ENCODE data around the gene ZCCHC24. TPM values are rescaled to one million over a fixed set of nuclear protein-coding genes. Genes with fewer than 3 reads are reported as not detected.

ZCCHC24 gene
- total and polyA plus RNA-seq, 8 donors, result 9.7 to 60.3 (median 34.3) TPM

DNA sequence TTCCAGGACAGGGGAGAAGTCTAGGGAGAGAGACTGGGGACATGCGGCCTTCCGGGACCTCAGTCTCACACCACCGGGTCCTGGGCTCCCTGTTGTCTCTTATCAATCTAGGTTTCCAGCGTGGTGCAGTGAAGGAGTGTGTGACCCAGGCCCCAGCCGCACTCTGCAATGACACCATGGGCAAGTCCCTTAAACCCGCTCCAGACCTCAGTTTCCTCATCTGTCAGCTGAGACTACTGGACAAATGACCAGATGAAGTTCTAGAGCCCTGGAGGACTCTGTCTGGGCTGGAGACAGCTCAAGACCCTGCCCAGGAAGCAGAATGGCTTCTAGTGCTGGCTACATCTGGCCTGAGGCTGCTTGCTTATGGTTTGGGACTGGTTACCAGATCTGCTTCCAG is 46.8 kb upstream of the ZCCHC24 start:
- Histone ChIP-seq H3K9me3 (no peaks in the 10 kb centered on the region), H3K27me3 (peaks cover 0 to 4% (median 0%) of the 10 kb centered on the region in 3 donors), H3K4me1 (peaks cover 0 to 33% (median 20%) of the 10 kb centered on the region in 4 donors), H3K36me3 (no peaks in the 10 kb centered on the region), H3K27ac (no peak overlapping the region), H3K4me3 (no peak overlapping the region)
- WGBS, 5 donors, result 90 to 96% (median 95%) methylated on average over 6 of the region's 6 CpGs
- intact Hi-C loops (cut with DNase I; ENCODE audit: low total_unique reads), result no loop called here
- TF ChIP-seq POLR2AphosphoS5 (IDR thresholded peaks at IDR 0.05), result no peak
- no peak for TF ChIP-seq POLR2A (IDR thresholded peaks at IDR 0.05)
- TF ChIP-seq CTCF (IDR thresholded peaks at IDR 0.05), result no peak
- no peak for TF ChIP-seq EP300 (IDR thresholded peaks at IDR 0.05)
- DNase-seq, result no peak

DNA sequence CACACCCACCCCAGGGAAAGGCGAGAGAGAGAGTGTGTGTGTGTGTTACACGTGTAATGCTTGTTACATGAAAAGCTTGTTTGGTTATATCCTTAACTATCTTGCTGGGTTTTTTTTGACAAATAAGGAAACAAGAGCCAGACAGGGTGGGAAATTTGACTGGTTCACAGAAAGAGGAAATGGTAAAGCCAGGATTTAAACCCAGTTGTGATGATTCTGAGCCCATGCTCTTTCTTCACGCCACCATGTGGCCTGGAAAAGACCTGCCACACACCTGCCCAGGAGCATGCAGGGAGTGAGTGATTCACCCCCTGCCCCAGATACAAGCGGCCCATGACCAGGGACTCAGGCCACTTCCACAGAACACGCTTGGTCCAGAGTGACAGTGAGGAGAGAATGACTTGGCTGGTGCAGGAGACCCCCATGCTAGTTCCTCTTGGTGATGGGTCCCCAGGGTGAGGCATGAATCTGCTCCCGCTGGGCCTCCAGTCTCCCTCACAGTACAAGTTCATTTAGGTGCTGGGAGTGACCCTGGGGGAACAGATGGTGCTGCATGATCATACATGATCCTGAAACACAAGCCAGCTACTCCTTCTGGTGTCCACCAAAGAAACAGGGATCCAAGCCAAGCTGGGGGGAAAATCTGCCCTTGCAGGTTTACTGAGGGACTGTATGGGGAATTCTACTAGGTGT is 45.9 kb upstream of the ZCCHC24 start:
- peak overlapping the region in 2 of 5 donors; percentile 16 to 79 for H3K27ac ChIP-seq
- 70 to 79% (median 76%) methylated on average over 6 of the region's 6 CpGs for WGBS, 5 donors
- peaks cover 0 to 34% (median 21%) of the 10 kb centered on the region in 4 donors for H3K4me1 ChIP-seq
- DNase-seq, result peak in 1 of 2 donors; percentile 64
- H3K4me3 ChIP-seq, result no peak overlapping the region
- H3K36me3 ChIP-seq, result no peaks in the 10 kb centered on the region
- H3K27me3 ChIP-seq, result no peaks in the 10 kb centered on the region
- intact Hi-C loops (cut with DNase I; ENCODE audit: low total_unique reads), result no loop called here
- TF ChIP-seq EP300 (IDR thresholded peaks at IDR 0.05) (no peak), CTCF (IDR thresholded peaks at IDR 0.05) (no peak), POLR2AphosphoS5 (IDR thresholded peaks at IDR 0.05) (no peak), POLR2A (IDR thresholded peaks at IDR 0.05) (no peak)
- H3K9me3 ChIP-seq, result no peaks in the 10 kb centered on the region

GRCh38 chr10:79490400-79491142 is 45.1 kb upstream of the ZCCHC24 start:
- Histone ChIP-seq H3K4me1 (peaks cover 0 to 34% (median 21%) of the 10 kb centered on the region in 4 donors), H3K36me3 (no peaks in the 10 kb centered on the region), H3K4me3 (no peak overlapping the region), H3K27ac (peak overlapping the region in 4 of 5 donors; percentile 9 to 79 (median 30)), H3K27me3 (no peaks in the 10 kb centered on the region), H3K9me3 (no peaks in the 10 kb centered on the region)
- intact Hi-C loops (cut with DNase I; ENCODE audit: low total_unique reads), result no loop called here
- peak in 1 of 2 donors; percentile 77 for DNase-seq
- TF ChIP-seq POLR2AphosphoS5 (IDR thresholded peaks at IDR 0.05) (no peak), POLR2A (IDR thresholded peaks at IDR 0.05) (no peak), CTCF (IDR thresholded peaks at IDR 0.05) (no peak), EP300 (IDR thresholded peaks at IDR 0.05) (no peak)
- 52 to 76% (median 72%) methylated on average over 8 to 9 of the region's 9 CpGs for WGBS, 5 donors

- intact Hi-C loops (cut with DNase I; ENCODE audit: low total_unique reads), result no loop called here
- no peak overlapping the region for H3K4me3 ChIP-seq
- peaks cover 0 to 34% (median 21%) of the 10 kb centered on the region in 4 donors for H3K4me1 ChIP-seq
- H3K9me3 ChIP-seq, result no peaks in the 10 kb centered on the region
- 54 to 77% (median 62%) methylated on average over 3 of the region's 3 CpGs for WGBS, 5 donors
- no peaks in the 10 kb centered on the region for H3K36me3 ChIP-seq
- H3K27me3 ChIP-seq, result no peaks in the 10 kb centered on the region
- DNase-seq, result no peak
- peak overlapping the region in 4 of 5 donors; percentile 73 to 84 (median 76) for H3K27ac ChIP-seq
- no peak for TF ChIP-seq EP300 (IDR thresholded peaks at IDR 0.05)
- TF ChIP-seq CTCF (IDR thresholded peaks at IDR 0.05), result no peak
- no peak for TF ChIP-seq POLR2A (IDR thresholded peaks at IDR 0.05)
- TF ChIP-seq POLR2AphosphoS5 (IDR thresholded peaks at IDR 0.05), result no peak
Measured at GRCh38 chr10:79488870-79489269, 43.4 kb upstream of the ZCCHC24 start.

Measured in stomach (tissue), 9 donors.